AG10803 (cell line): Measurements from ENCODE around the gene PDHB.

Experiments
- DNase-seq: peaks from one replicate; pipeline ENCODE4 v3.0.0; 2010; ENCODE audit warnings: low read depth
- H3K4me3 ChIP-seq: 2 replicates; pipeline ENCODE4 v1.5.1; 2011; ENCODE audit warnings: mild to moderate bottlenecking, low read length, control low read depth
- TF ChIP-seq, protein P1 (sequence below): conservative IDR thresholded peaks from 2 replicates; pipeline ENCODE4 v1.5.1; 2011; ENCODE audit warnings: mild to moderate bottlenecking, low read length, control low read depth, inconsistent platforms

The PDHB gene

DNA sequence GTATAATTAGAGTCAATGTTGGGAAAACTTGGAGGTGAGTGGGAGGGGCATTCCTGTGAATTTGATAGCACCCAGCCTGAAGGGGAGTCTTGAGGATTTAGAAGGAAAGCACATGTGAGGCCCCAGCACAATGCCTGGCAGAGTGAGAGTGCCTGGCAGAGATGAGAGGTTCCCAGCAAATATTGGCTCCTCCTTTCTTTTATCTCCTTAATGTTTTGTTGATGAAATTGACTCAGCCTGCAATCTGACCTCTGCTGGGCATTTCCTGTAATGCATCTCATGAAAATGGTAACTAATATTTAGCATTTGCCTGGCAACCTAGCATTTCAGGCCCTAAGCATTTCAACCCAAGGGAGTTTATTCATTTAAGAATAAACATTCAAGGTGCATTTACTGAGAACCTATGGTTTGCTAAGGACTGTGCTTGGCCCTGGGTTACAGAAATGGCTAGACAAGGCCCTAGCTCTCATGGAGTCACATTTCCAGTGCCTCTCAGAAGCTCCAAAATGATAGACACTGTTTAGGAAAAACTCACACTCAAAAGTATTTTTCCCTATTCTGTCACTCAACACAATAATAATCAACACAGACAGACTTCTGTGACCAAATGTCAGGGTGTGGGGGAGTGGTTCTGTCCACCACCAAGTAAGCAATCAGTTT is 19.0 kb downstream of the PDHB start:
- no peak overlapping the region for H3K4me3 ChIP-seq
- TF ChIP-seq, protein P1, sequence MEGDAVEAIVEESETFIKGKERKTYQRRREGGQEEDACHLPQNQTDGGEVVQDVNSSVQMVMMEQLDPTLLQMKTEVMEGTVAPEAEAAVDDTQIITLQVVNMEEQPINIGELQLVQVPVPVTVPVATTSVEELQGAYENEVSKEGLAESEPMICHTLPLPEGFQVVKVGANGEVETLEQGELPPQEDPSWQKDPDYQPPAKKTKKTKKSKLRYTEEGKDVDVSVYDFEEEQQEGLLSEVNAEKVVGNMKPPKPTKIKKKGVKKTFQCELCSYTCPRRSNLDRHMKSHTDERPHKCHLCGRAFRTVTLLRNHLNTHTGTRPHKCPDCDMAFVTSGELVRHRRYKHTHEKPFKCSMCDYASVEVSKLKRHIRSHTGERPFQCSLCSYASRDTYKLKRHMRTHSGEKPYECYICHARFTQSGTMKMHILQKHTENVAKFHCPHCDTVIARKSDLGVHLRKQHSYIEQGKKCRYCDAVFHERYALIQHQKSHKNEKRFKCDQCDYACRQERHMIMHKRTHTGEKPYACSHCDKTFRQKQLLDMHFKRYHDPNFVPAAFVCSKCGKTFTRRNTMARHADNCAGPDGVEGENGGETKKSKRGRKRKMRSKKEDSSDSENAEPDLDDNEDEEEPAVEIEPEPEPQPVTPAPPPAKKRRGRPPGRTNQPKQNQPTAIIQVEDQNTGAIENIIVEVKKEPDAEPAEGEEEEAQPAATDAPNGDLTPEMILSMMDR: peak; percentile 82
- peak; percentile 78 for DNase-seq

DNA sequence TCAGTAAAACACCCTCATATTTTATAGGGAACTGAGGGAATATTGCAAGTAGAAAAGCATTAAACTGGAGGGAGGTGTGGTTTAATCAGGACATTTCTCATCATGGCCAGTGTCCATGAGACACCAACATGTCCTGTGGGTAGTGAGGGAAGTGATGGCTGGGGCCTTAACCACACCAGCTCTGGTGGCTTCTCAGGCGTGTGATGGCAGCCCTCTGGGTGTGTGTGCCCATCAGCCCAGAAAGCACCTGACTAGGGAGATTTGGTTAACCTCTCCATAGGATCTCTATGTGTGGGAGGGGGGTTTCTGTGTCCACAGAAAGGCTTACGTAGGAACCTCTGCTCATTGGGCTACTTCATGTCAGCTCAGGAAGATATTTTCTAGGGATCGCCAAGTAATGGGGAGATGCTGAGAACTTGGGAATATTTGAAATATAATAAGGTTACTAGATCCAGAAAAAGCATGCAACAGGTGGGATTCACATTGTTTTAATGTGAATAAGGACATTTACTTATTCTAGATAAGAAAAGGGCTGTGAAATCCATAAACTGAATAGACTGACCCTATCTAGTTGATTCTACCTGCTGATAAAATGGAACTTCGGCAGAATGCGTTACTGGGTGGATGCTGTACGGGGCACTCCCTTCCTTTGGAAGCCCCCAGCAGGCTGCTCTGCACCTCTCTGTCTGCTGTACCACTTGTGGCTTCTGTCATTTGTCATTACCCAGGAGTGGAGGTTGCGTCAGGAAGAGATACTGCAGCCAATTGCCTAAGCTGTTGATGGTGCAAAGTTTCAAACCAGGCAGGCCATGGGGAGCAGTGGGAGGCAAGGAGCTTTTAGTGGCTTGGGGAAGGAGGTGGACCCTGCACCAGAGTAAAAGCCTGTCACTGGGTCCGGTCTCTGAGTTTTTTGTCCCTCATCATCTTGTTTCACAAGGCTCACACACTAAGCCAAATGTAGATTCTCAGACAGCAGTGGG is 21.5 kb downstream of the PDHB start:
- DNase-seq: no peak
- no peak overlapping the region for H3K4me3 ChIP-seq
- TF ChIP-seq, protein P1: no peak

DNA sequence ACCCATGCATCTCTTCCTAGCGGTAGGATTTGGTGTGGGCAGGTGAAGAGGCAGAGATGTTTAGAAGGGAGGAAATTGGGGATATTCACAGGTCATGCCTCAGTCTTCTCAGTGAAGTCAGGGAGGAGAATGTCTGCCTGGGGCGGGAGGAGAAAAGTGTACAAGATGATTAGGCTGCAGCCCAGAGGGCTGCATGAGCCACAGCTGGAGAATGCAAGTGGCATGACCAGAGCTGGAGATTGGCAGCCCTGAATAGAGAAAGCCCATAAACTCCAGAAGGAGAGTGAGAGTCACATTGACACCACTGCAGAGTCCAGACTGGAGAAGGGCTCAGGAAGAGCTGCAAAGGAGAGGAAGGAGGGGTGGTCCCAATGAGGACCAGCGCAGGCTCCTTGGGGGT is 22.6 kb downstream of the PDHB start:
- DNase-seq: peak; percentile 31
- H3K4me3 ChIP-seq: no peak overlapping the region
- TF ChIP-seq, protein P1: no peak

DNA sequence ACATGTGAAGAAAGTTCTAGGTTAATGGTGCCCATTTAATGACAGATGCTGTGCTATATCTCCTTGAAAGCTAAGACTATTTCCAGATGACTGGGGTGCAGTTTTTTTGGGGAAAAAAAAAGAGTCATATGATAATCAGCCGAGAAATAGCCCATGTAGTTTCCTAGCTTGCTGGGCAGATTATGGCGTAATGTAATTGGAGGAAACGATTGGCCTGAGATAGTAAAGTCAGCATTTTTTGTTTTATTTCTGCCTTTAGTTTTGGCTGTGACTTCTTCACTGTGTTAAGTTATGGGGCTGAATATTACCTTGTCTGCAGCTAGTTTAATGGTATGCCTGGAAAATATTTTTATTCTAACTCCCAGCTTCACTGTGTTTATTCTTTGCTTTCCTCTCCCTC is 24.0 kb downstream of the PDHB start:
- no peak for DNase-seq
- TF ChIP-seq, protein P1: no peak
- H3K4me3 ChIP-seq: no peak overlapping the region

DNA sequence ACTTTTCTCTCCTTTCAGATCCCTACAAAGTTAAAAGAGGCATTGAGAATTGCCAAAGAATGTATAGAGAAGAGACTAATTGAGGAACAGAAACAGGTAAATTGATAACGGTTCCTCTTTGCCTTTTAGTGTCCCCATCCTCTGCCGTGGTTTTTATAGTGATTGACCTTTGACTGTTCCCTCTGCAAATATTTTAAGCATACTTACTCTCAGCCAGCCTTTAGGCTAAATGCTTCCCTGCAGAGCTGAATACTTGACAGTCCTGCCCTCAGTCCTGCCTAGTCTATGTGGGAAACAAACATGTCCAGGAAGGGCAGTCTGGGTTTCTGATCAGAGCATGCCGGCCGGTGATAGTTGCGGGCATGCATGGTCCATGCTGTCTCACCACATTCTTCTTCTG is 24.7 kb downstream of the PDHB start:
- TF ChIP-seq, protein P1: no peak
- no peak for DNase-seq
- H3K4me3 ChIP-seq: no peak overlapping the region

DNA sequence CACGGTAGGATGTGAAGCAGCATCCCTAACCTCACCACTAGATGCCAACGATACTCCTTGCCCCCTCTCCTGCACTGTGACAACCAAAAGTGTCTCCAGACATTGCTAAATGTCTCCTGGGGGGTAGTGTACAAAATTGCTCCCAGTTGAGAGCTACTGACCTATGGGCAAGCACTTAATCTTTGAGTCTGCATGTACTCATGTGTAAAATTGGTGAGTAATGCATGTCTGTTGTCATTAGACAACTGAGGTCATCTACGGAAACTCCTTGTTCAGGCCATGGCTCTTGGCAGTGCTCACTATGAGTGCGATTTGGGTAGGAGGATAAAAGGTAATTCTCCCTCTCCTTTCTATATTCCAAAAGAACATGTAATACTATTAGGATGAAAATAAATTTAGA is 29.2 kb downstream of the PDHB start:
- peak; percentile 67 for DNase-seq

More for the DNA sequence above, 29.2 kb downstream of the PDHB start:
- H3K4me3 ChIP-seq: no peak overlapping the region
- TF ChIP-seq, protein P1: no peak
